ENCODE results near the gene RHBDD3.

GRCh38 chr22:29213493-29213892, 54.3 kb downstream of the RHBDD3 start:
- TF ChIP-seq, protein P1, sequence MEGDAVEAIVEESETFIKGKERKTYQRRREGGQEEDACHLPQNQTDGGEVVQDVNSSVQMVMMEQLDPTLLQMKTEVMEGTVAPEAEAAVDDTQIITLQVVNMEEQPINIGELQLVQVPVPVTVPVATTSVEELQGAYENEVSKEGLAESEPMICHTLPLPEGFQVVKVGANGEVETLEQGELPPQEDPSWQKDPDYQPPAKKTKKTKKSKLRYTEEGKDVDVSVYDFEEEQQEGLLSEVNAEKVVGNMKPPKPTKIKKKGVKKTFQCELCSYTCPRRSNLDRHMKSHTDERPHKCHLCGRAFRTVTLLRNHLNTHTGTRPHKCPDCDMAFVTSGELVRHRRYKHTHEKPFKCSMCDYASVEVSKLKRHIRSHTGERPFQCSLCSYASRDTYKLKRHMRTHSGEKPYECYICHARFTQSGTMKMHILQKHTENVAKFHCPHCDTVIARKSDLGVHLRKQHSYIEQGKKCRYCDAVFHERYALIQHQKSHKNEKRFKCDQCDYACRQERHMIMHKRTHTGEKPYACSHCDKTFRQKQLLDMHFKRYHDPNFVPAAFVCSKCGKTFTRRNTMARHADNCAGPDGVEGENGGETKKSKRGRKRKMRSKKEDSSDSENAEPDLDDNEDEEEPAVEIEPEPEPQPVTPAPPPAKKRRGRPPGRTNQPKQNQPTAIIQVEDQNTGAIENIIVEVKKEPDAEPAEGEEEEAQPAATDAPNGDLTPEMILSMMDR (IDR thresholded peaks at IDR 0.05) = no peak
- TF ChIP-seq POLR2A (IDR thresholded peaks at IDR 0.05) = no peak
